Common myeloid progenitor, CD34-positive (primary cell): ENCODE measurements around the gene TGFBRAP1.

Source experiments
- CTCF ChIA-PET: fragments of 350-600 bp; sonication (Branson Sonifier 250); formaldehyde crosslinking; loops from one replicate; lab custom pipeline; 2021; ENCODE audit warnings: antibody characterized with exemption; lab: Charles Lee
- POLR2A ChIA-PET: fragments of 350-600 bp; sonication (Branson Sonifier 250); formaldehyde crosslinking; loops from one replicate; lab custom pipeline; 2021; ENCODE audit warnings: antibody characterized with exemption; lab: Charles Lee
- DNase-seq, 3 donors: peaks; one replicate each; pipeline versions ENCODE4 v3.0.0 to v3.0.0-alpha.2; 2013
- H3K27ac ChIP-seq, 2 experiments: 1 replicate in 1 of 2; 2 replicates in 1 of 2; pipeline ENCODE4 v1.7.0; 2013; ENCODE audit warnings: inconsistent platforms in 2 of 2, low read length in 2 of 2, mild to moderate bottlenecking in 2 of 2, low read depth in 1 of 2, moderate library complexity in 1 of 2; ENCODE audit not compliant: severe bottlenecking in 2 of 2, insufficient read depth in 1 of 2, poor library complexity in 1 of 2
- H3K27me3 ChIP-seq, 5 experiments: replicated peaks in 2 of 5; 1 replicate in 3 of 5; 2 replicates in 2 of 5; pipeline versions ENCODE4 v1.6.1 to v1.7.0; 2013; ENCODE audit warnings: low read length in 4 of 5, mild to moderate bottlenecking in 2 of 5, moderate library complexity in 2 of 5, inconsistent platforms in 1 of 5; ENCODE audit not compliant: insufficient read depth in 5 of 5, control insufficient read depth in 4 of 5
- H3K36me3 ChIP-seq, 4 experiments: 1 replicate in 2 of 4; 2 replicates in 2 of 4; pipeline versions ENCODE4 v1.6.1 to v1.7.0; 2013; ENCODE audit warnings: low read length in 3 of 4, control low read depth in 1 of 4, mild to moderate bottlenecking in 1 of 4; ENCODE audit not compliant: control insufficient read depth in 4 of 4, insufficient read depth in 4 of 4
- H3K4me1 ChIP-seq, 4 experiments: 1 replicate in 3 of 4; 2 replicates in 1 of 4; pipeline versions ENCODE4 v1.6.1 to v1.7.1; 2013; ENCODE audit warnings: low read length in 3 of 4, mild to moderate bottlenecking in 3 of 4, control low read depth in 1 of 4, inconsistent platforms in 1 of 4, moderate library complexity in 1 of 4; ENCODE audit not compliant: control insufficient read depth in 4 of 4, insufficient read depth in 4 of 4; ENCODE audit errors: control extremely low read depth in 1 of 4
- H3K4me3 ChIP-seq, 7 experiments: 1 replicate in 4 of 7; 2 replicates in 3 of 7; pipeline versions ENCODE4 v1.5.1 to v1.7.0; 2013; ENCODE audit warnings: mild to moderate bottlenecking in 7 of 7, low read length in 6 of 7, moderate library complexity in 6 of 7, inconsistent platforms in 2 of 7, low read depth in 2 of 7, control low read depth in 1 of 7; ENCODE audit not compliant: insufficient read depth in 4 of 7, control insufficient read depth in 1 of 7; ENCODE audit errors: extremely low read depth in 1 of 7
- H3K9me3 ChIP-seq, 5 experiments: 1 replicate in 4 of 5; 2 replicates in 1 of 5; pipeline versions ENCODE4 v1.6.1 to v1.7.1; 2013; ENCODE audit warnings: low read length in 4 of 5, mild to moderate bottlenecking in 2 of 5, inconsistent platforms in 1 of 5, low read depth in 1 of 5, moderate library complexity in 1 of 5; ENCODE audit not compliant: control insufficient read depth in 4 of 5, insufficient read depth in 2 of 5; ENCODE audit errors: control extremely low read depth in 1 of 5
- WGBS: methylation state at CpG from one replicate; pipeline ENCODE4 v1.1.5; 2013; ENCODE audit not compliant: insufficient coverage; 5-methylcytosine and 5-hydroxymethylcytosine counted together

TGFBRAP1 gene

DNA sequence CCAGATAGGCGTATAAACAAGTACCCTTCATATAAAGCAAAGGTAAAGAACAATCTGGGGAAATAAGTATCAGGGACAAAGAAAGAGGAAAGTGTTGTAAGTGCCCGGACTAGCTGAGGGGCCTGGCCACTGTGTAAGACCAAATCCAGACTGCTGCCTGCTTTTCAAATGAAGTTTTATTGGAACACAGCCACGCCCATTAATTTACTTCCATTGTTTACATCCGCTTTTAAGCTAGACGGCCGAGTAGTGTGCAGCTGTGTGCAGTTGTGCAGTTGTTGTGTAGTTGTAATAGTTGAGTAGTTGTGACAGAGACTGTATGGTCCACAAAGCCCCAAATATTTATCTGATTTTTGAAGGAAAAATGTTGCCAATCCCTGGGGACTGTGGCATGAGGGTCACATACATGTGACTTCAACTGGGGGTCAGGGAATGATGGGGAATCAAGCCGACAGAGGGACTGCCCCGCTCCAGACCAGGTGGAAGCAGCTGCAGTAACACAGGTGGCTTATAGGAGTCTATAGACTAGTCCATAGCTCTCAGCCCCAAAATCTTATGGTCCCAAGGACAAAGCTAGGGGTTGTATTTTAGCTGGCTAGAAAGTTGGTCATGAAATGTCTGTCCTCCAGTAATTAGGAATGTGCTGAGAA is 39.3 kb upstream of the TGFBRAP1 start:
- WGBS, result 100% methylated on average over 5 of the region's 8 CpGs
- peaks cover 0 to 25% (median 13%) of the 10 kb centered on the region in 4 experiments for H3K36me3 ChIP-seq
- no peak overlapping the region for H3K27ac ChIP-seq
- DNase-seq, result no peak
- peaks cover 0 to 6% (median under 1%) of the 10 kb centered on the region in 4 experiments for H3K4me1 ChIP-seq
- H3K27me3 ChIP-seq, result no peaks in the 10 kb centered on the region
- CTCF ChIA-PET, result interaction anchor here (0.8 to 8.4 kb wide), 20 partner anchors 9 to 178 kb away, joined by 3 to 149 read pairs (median 4); partner anchors contain the start of gene FHL2
- no peak overlapping the region for H3K4me3 ChIP-seq
- H3K9me3 ChIP-seq, result no peaks in the 10 kb centered on the region
- POLR2A ChIA-PET, result no interaction called here

DNA sequence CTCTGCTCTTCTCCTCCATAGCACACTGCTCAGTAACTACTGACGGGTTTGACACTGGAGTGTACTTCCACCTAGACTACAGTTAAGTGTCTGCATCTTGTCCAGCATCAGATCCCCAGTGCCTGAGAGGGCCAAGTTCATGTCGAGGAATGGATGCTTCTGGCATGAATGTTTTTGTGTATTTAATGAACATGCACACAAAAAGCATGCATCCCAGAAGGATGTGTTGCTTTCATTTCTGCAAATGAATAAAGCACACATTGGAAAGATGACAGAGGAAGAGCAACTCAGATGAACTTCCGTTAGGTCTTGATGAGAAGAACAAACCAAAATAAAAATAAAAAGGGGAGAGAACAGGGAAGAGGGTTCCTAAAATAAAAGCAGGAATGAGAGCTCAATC is 35.7 kb upstream of the TGFBRAP1 start:
- Histone ChIP-seq H3K4me3 (no peak overlapping the region), H3K27me3 (no peaks in the 10 kb centered on the region)
- 93% methylated on average over 2 of the region's 3 CpGs for WGBS

GRCh38 chr2:105364436-105365139 is 35.1 kb upstream of the TGFBRAP1 start:
- CTCF ChIA-PET, result interaction anchor here (0.6 to 8.4 kb wide), 12 partner anchors 17 to 418 kb away, joined by 3 to 149 read pairs (median 4); no protein-coding TSS in a partner anchor
- no peak for DNase-seq
- Histone ChIP-seq H3K27me3 (no peaks in the 10 kb centered on the region), H3K27ac (no peak overlapping the region), H3K9me3 (no peaks in the 10 kb centered on the region), H3K4me3 (no peak overlapping the region), H3K36me3 (peaks cover 2 to 17% (median 11%) of the 10 kb centered on the region in 4 experiments), H3K4me1 (peaks cover 10 to 34% (median 31%) of the 10 kb centered on the region in 4 experiments)
- WGBS, result 100% methylated on average over 3 of the region's 5 CpGs
- POLR2A ChIA-PET, result no interaction called here

More for the DNA sequence above, 35.7 kb upstream of the TGFBRAP1 start:
- no peaks in the 10 kb centered on the region for H3K9me3 ChIP-seq
- no peak for DNase-seq
- POLR2A ChIA-PET, result no interaction called here
- CTCF ChIA-PET, result interaction anchor here (0.6 to 8.4 kb wide), 5 partner anchors 17 to 417 kb away, joined by 4 to 149 read pairs (median 5); no protein-coding TSS in a partner anchor
- H3K4me1 ChIP-seq, result peaks cover 10 to 39% (median 31%) of the 10 kb centered on the region in 4 experiments
- peaks cover 2 to 14% (median 9%) of the 10 kb centered on the region in 4 experiments for H3K36me3 ChIP-seq
- no peak overlapping the region for H3K27ac ChIP-seq

DNA sequence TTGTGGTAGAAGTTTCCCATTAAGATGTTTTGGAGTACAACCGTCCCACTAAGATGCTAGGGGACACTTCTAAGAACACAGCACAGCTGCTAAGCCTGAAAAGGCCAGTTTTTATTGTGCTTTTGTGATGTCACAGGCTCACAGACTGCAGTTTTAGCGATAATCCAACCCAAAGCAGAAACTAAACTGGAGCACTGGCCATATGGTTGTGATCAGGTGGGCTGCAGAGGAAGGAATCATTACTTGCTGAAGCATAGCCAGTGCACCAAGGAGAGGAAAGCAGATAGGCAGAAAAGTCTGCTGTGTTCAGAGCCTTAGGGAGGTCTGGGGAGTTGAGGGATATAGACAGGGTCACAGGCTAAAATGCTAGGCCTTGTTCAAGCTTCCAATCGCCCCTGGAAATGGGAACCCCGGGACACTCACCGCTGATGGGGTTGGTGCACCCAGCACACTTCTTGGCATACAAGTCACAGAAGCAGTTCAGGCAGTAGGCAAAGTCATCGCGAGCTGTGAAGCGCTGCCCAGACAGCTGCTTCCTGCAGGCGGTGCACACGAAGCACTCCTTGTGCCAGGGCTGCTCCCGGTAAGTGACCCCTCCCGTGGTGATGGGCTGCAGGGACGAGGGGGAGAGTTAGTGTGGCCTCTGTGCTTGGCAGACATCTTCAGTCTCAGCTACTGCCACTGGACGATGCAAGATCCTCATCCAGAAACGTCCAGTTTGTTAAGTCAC is 33.5 kb upstream of the TGFBRAP1 start:
- ChIA-PET POLR2A (interaction anchor here (1.0 kb wide), 1 partner anchor 32 kb away, joined by 4 read pairs; no protein-coding TSS in a partner anchor), CTCF (interaction anchor here (1.2 to 8.4 kb wide), 9 partner anchors 15 to 184 kb away, joined by 3 to 149 read pairs (median 5); no protein-coding TSS in a partner anchor)
- H3K4me1 ChIP-seq, result peaks cover 10 to 33% (median 31%) of the 10 kb centered on the region in 4 experiments
- H3K9me3 ChIP-seq, result no peaks in the 10 kb centered on the region
- WGBS, result 13% methylated on average over 15 of the region's 15 CpGs
- H3K27me3 ChIP-seq, result no peaks in the 10 kb centered on the region
- H3K4me3 ChIP-seq, result peak overlapping the region in 1 of 7 experiments; percentile 29
- no peak overlapping the region for H3K27ac ChIP-seq
- H3K36me3 ChIP-seq, result peaks cover 2 to 30% (median 20%) of the 10 kb centered on the region in 4 experiments
- peak in 2 of 3 donors; percentile 72 to 81 for DNase-seq

DNA sequence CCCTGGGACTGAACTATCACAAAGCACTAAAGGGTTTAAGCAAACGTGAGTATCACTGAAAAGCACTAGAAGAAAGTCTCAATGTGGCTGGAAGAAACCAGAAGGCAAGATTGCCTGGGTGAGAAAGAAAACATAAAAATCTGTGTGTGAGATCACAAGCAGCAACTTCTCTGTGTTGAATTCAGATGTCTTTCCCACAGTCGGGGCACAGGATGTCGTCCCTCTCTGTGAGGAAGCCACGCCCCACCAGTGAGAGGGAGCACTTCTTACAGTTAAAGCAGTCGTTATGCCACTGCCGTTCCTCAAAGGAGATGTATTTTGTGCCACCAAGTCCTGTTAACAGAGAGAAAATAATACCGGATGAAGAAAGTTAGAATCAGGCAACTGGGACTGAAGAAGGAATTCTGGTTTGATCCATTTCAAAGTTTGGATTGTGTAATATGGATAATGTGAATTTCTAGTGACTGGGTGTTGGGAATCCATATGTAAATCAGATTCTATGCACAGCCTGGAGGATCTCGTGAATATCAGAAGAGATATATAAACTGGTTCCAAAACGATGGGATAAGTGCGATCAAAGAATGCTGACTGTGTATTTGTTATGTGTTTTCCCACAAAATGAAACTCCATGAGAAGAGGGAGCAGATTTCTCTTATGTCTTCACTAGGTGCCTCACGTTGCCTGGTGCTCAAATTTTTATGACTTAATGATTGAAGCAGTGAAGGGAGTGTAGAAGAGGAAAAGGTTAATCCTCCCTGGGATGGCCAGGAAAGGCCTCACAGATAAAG is 31.8 kb upstream of the TGFBRAP1 start:
- Histone ChIP-seq H3K27ac (peak overlapping the region in 1 of 2 experiments; percentile 38), H3K27me3 (no peaks in the 10 kb centered on the region), H3K4me3 (no peak overlapping the region), H3K36me3 (peaks cover 9 to 42% (median 25%) of the 10 kb centered on the region in 4 experiments), H3K4me1 (peaks cover 10 to 33% (median 31%) of the 10 kb centered on the region in 4 experiments), H3K9me3 (peaks cover 0 to 15% (median 2%) of the 10 kb centered on the region in 5 experiments)
- 34% methylated on average over 11 of the region's 11 CpGs for WGBS
- peak in 2 of 3 donors; percentile 54 to 67 for DNase-seq
- ChIA-PET POLR2A (no interaction called here), CTCF (interaction anchor here (1.0 to 8.4 kb wide), 4 partner anchors 52 to 161 kb away, joined by 5 to 149 read pairs (median 10); no protein-coding TSS in a partner anchor)

GRCh38 chr2:105358593-105358992 is 29.1 kb upstream of the TGFBRAP1 start:
- CTCF ChIA-PET, result interaction anchor here (1.2 to 1.5 kb wide), 2 partner anchors 14 to 37 kb away, joined by 3 to 5 read pairs; no protein-coding TSS in a partner anchor

More at GRCh38 chr2:105358593-105358992, 29.1 kb upstream of the TGFBRAP1 start:
- POLR2A ChIA-PET, result no interaction called here
- WGBS, result 97% methylated on average over 6 of the region's 6 CpGs
- peaks cover 0 to 19% (median 5%) of the 10 kb centered on the region in 5 experiments for H3K9me3 ChIP-seq
- no peak overlapping the region for H3K4me3 ChIP-seq
- peaks cover 10 to 31% (median 29%) of the 10 kb centered on the region in 4 experiments for H3K4me1 ChIP-seq
- no peaks in the 10 kb centered on the region for H3K27me3 ChIP-seq
- peaks cover 14 to 49% (median 31%) of the 10 kb centered on the region in 4 experiments for H3K36me3 ChIP-seq
- no peak for DNase-seq
- H3K27ac ChIP-seq, result no peak overlapping the region
